ENCODE results near the gene IMPDH2.
"Not testable (repeated sequence)": the region's sequence is repeated elsewhere in the genome, so short reads cannot be mapped to it uniquely, and the experiment has no call there.

IMPDH2 gene

GRCh38 chr3:49021213-49021812 lies 7.9 kb downstream of the IMPDH2 start:
- peak; percentile 98 for DNase-seq

DNA sequence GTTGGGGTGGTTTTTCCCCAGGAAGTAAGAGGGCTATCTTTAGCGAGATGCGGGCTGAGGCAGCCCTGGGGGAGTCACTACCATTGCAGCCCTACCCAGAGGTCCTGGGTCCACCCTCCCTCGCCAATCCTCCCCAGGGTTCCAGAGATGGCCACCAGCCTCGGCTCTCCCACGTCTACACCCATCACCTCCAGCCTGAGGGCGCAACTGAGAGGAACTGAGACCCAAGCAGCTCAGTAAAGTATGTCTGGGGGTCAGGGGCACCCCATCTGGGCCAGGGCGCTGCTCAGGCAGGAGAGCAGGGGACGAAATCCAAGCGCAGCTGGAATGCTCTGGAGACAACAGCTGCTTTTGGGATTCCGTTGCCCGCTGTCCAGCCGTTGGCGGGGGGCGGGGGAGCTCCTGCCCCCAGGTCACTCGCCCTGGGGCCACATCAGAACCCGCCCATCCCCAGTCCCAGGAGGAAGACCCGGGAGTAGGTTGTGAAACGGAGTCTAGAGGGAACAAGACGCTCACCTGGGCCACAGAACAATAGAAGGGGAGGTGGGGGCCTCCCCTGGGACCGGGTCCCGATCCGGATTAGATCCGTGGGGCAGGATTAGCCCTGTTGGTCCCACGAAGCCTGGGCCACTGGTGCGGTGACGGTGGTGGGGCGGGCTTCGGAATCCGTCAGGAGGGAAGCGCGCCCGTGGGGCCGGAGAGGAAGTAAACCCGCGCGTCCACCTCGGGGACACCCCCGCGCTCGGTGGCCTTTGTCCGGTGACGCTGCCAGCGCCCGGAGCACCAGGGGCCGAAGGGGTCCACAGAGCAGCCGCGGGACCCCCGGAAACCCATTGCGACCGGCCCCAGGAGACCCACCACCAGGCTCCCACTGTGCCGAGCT lies 8.6 kb downstream of the IMPDH2 start:
- DNase-seq = no peak

- DNase-seq = no peak
Measured at GRCh38 chr3:49019941-49020329, 9.3 kb downstream of the IMPDH2 start.

GRCh38 chr3:49018707-49019006 lies 10.5 kb downstream of the IMPDH2 start:
- DNase-seq = no peak

GRCh38 chr3:49017971-49018706 lies 11.1 kb downstream of the IMPDH2 start, which contains the start of gene DALRD3:
DALRD3 (minus strand) TSS chr3:49018580; CDS start chr3:49018564, 16 bp downstream.
- peak; percentile 59 for DNase-seq

GRCh38 chr3:49017229-49017970 lies 11.8 kb downstream of the IMPDH2 start:
- DNase-seq = no peak

DNA sequence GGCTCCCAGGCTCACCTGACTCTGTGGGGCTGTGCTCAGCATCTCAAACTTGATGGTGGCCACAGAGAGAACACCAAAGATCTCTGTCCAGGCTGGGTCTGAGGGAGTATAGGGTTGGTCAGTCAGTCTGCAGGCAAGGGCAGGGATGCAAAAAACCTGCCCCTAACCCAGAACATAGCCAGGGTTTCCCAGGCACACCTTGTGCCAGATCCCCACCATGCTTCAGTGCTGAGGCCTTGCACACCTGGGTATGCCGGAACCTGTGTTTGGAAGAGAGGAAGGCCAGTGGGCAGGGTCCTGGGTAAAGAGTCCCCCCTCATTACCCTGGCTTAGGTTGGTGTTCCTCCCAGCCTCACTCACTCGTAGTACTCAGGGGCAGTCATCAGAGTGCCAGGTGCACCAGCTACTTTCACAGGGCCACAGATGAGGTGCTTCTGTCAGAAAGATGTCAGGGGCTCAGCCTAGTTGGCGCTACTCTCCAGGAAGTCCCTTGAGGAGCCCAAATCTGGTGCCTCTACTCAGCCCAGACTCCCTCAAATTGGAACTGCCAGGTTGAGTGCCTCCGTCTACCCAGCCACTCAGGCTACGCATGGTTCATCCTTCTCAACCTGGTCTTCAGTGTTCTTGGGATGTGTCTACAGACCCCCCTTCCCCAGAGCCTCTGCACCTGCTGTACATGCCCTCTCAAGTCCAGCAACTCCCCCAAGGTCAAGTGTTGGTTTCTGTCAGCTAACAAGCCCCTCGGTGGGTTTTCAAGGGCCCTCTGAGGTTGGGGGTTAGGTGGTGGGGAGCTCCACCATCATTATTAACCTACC lies 12.6 kb downstream of the IMPDH2 start:
- DNase-seq = no peak

- DNase-seq = no peak
Measured at GRCh38 chr3:49015765-49016164, 13.4 kb downstream of the IMPDH2 start.

- DNase-seq = no peak
Measured at GRCh38 chr3:49015072-49015471, 14.1 kb downstream of the IMPDH2 start.

- no peak for DNase-seq
Measured at GRCh38 chr3:49013738-49014660, 15.2 kb downstream of the IMPDH2 start.

DNA sequence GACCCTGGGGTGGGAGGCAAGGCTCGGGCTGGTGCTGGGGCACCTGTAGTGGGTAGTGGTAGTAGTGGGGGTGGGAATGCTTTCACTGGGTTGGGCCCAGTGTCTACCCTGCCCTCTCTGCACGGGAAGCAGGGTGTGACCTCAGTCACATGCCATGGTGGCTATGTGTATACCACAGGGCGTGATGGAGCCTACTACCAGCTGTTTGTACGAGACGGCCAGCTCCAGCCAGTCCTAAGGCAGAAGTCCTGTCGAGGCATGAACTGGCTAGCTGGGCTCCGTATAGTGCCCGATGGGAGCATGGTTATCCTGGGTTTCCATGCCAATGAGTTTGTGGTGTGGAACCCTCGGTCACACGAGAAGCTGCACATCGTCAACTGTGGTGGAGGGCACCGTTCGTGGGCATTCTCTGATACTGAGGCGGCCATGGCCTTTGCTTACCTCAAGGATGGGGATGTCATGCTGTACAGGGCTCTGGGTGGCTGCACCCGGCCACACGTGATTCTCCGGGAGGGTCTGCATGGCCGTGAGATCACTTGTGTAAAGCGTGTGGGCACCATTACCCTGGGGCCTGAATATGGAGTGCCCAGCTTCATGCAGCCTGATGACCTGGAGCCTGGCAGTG lies 16.0 kb downstream of the IMPDH2 start:
- no peak for DNase-seq

GRCh38 chr3:49012441-49013017 lies 16.7 kb downstream of the IMPDH2 start:
- no peak for DNase-seq

GRCh38 chr3:49009396-49009795 lies 19.8 kb downstream of the IMPDH2 start:
- no peak for DNase-seq

- not testable (repeated sequence) for DNase-seq
Measured at GRCh38 chr3:49008627-49009026, 20.6 kb downstream of the IMPDH2 start.

- DNase-seq = peak; percentile 91
Measured at GRCh38 chr3:49007771-49008528, 21.2 kb downstream of the IMPDH2 start.

DNA sequence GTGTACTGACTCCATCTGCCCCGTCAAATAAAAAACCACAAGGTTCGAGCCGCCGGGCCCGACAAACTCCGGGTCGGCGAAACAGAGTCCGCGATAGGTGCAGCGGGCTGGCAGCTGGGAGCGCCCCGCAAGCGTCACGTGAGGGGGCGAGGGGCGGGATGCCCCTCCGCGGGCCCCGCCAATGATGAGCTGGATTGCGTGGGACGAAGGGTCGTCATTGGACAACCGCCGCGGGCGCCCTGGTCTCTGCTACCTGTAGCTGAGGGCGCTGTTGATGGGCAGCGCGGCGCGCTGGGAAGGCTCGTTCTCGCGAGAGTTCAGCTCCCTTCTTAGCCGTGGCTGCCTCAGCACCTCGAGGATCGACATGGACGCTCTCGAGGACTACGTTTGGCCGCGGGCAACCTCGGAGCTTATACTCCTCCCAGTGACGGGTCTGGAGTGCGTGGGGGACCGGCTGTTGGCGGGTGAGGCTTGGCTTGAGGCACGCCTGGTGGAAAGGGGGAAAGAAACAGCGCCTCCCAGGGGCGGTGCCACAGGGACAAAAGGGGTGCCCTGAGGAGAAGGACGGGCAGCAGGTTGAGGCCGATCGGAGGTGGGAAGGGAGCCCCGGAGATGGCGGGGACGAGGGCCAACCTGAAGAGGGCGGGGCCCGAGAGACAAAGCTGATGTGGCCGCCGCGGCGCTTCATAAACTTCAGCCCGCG lies 22.0 kb downstream of the IMPDH2 start, which contains the start of gene WDR6:
Gene WDR6, plus strand, starts transcription at position 324 of the 703 bp plus-strand sequence. Its CDS starts 41 bp downstream, at position 365.
- peak; percentile 97 for DNase-seq

DNA sequence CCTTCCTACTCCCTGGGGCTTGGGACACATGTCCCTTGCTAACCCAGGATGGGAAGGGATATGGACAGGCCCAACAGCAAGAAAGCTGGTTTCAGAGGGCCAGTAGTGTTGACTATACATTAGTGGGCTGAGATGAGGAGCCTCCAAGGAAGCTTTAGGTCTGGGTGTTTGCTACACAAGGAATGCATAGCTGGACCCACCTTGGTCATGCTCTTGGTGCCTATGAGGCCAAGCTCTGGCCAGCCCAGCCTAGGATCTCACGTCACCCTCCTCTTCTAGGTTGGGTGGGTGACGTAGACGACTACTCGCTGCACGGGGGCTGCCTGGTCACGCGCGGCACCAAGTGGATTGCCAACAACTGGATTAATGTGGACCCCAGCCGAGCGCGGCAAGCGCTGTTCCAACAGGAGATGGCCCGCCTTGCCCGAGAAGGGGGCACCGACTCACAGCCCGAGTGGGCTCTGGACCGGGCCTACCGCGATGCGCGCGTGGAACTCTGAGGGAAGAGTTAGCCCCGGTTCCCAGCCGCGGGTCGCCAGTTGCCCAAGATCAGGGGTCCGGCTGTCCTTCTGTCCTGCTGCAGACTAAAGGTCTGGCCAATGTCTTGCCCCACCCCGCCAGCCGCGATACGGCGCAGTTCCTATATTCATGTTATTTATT lies 22.7 kb downstream of the IMPDH2 start:
- no peak for DNase-seq

DNA sequence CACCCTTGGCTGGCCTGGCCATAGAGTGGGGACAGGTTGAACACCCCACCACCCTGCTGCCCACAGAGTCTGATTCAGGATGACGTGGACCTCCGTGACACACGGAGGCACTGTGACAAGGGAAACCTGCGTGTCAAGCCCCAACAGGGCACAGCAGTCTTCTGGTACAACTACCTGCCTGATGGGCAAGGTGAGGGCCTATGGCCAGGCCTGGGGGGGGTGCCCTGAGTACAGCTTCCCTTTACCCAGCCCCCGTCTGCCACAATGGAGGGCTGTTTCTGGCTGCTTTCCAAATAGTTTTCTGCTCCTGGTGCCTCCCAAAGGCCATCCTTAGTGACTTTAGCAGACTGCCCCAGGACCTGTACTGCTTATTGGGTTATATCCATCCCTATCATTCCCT lies 23.2 kb downstream of the IMPDH2 start:
- DNase-seq = no peak
